Skeletal muscle tissue (tissue), 4 donors: ENCODE data around the gene NXPH2. TPM values are rescaled to one million over a fixed set of nuclear protein-coding genes. Genes with fewer than 3 reads are reported as not detected.
"Not testable (repeated sequence)": the region's sequence is repeated elsewhere in the genome, so short reads cannot be mapped to it uniquely, and the experiment has no call there.

Experiments used
- H3K27ac ChIP-seq: one replicate; pipeline ENCODE4 v1.7.0; 2013; ENCODE audit warnings: mild to moderate bottlenecking, low read depth, low read length, inconsistent platforms
- H3K27me3 ChIP-seq, 3 donors: one replicate each; pipeline ENCODE4 v1.7.0; 2013; ENCODE audit warnings: low read length in 3 of 3; ENCODE audit not compliant: control insufficient read depth in 3 of 3, insufficient read depth in 3 of 3
- H3K36me3 ChIP-seq, 3 donors: one replicate each; pipeline ENCODE4 v1.7.0; 2013; ENCODE audit warnings: low read length in 3 of 3; ENCODE audit not compliant: control insufficient read depth in 3 of 3, insufficient read depth in 3 of 3
- H3K4me1 ChIP-seq, 3 donors: one replicate each; pipeline ENCODE4 v1.7.0; 2013; ENCODE audit warnings: low read length in 3 of 3, mild to moderate bottlenecking in 3 of 3; ENCODE audit not compliant: control insufficient read depth in 3 of 3, insufficient read depth in 3 of 3
- H3K4me3 ChIP-seq, 3 donors: one replicate each; pipeline ENCODE4 v1.7.0; 2013; ENCODE audit warnings: low read length in 3 of 3
- H3K9ac ChIP-seq, 3 donors: one replicate each; pipeline ENCODE4 v1.7.0; 2013; ENCODE audit warnings: low read length in 3 of 3, mild to moderate bottlenecking in 3 of 3, moderate library complexity in 2 of 3, low read depth in 1 of 3
- H3K9me3 ChIP-seq, 3 donors: one replicate each; pipeline ENCODE4 v1.7.0; 2013; ENCODE audit warnings: low read length in 3 of 3; ENCODE audit not compliant: control insufficient read depth in 3 of 3
- total RNA-seq: library from RNA; depleted of rRNA; stranded (reverse); fragments of >200 nt; gene quantifications from one replicate; pipeline ENCODE4 v1.2.3, GENCODE V29; 2014
- donor health status: Osteomylitis.

Gene NXPH2
- total RNA-seq, 1 donor from 2014 or later: 9.4 TPM

DNA sequence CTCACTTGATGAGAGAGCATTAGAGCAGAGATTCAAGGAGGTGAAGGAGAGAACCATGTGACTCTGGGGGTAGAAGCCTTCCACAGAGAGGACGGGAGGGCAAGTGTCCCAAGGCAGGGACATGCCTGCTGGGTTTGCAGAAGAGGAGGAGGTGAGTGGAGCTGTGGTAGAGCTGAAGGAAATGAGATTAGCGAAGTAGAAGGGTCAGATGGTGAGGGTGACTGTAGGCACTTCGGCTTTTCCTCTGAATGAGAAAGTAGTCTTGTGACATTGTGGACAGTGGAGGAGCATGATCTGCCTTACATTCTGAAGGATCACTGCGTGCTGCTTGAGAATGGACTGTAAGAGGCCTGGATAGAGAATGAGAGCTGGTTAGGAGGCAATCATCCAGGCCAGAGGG is 126.0 kb downstream of the NXPH2 start:
- Histone ChIP-seq H3K4me1 (no peaks in the 10 kb centered on the region), H3K27ac (no peak overlapping the region), H3K9me3 (no peaks in the 10 kb centered on the region)

DNA sequence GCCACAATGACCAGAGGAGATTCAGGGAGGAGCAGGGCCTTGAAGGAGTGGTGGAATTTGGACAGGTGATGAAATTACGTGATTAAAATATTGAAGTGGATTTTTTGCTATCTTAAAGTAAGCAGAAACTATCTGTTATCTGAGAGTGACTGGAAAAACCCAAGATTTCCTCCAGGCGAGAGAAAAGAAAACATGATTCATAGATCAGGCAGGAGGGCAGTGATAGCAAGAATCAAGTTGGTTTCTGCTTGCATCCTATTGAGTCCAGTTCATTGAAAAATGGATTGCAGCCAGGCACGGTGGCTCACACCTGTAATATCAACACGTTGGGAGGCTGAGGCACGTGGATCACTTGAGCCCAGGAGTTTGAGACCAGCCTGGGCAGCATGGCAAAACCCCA is 127.8 kb downstream of the NXPH2 start:
- no peak overlapping the region for H3K27ac ChIP-seq
- no peaks in the 10 kb centered on the region for H3K27me3 ChIP-seq
- no peaks in the 10 kb centered on the region for H3K4me1 ChIP-seq
- H3K9me3 ChIP-seq: no peaks in the 10 kb centered on the region
- H3K36me3 ChIP-seq: no peaks in the 10 kb centered on the region
- H3K9ac ChIP-seq: no peak overlapping the region
- no peak overlapping the region for H3K4me3 ChIP-seq

More for the DNA sequence above, 126.0 kb downstream of the NXPH2 start:
- H3K36me3 ChIP-seq: no peaks in the 10 kb centered on the region
- H3K4me3 ChIP-seq: no peak overlapping the region
- H3K27me3 ChIP-seq: no peaks in the 10 kb centered on the region
- H3K9ac ChIP-seq: no peak overlapping the region

DNA sequence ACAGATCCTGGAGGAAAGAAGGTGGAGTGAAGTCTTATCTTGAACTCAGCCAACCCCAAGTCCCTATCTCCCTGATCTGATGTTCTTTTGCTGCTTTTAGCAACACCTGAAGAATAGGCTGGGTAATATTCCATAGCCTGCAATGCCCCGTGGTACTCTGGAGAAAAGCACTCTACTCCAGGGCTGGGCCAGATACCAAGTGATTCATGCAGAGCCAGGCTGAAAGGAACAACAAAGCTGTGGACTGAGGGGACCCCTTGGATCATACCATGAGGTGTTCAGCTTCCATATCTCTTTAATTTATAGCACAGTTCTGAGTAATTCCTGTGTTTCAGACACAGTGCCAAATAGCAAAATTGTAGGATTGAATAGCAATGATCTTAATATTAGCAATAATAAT is 130.6 kb downstream of the NXPH2 start:
- Histone ChIP-seq H3K9me3 (no peaks in the 10 kb centered on the region), H3K9ac (no peak overlapping the region), H3K27ac (no peak overlapping the region), H3K4me1 (no peaks in the 10 kb centered on the region), H3K4me3 (no peak overlapping the region), H3K36me3 (no peaks in the 10 kb centered on the region), H3K27me3 (no peaks in the 10 kb centered on the region)

DNA sequence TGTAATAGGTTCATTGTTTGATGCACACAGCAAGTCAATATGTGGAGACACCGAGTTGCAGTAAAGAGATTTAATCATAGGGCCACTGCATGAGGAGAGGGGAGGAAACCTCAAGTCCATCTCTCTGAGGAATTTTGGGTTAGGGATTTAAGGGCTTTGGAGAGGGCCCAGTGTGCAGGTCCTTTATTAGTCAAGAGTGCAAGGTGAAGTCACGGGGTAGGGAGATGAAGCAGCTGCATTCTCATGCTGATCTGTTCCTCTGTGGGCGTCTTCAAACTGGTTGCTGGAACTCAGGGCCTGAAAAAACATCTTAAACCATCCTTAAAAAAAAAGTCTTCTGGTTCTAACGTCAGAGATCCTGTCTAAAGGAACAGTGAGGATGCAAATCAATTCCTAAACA is 131.6 kb downstream of the NXPH2 start:
- H3K36me3 ChIP-seq: no peaks in the 10 kb centered on the region
- no peak overlapping the region for H3K4me3 ChIP-seq
- H3K9ac ChIP-seq: no peak overlapping the region
- no peaks in the 10 kb centered on the region for H3K9me3 ChIP-seq
- H3K27ac ChIP-seq: no peak overlapping the region
- H3K27me3 ChIP-seq: no peaks in the 10 kb centered on the region
- H3K4me1 ChIP-seq: no peaks in the 10 kb centered on the region

DNA sequence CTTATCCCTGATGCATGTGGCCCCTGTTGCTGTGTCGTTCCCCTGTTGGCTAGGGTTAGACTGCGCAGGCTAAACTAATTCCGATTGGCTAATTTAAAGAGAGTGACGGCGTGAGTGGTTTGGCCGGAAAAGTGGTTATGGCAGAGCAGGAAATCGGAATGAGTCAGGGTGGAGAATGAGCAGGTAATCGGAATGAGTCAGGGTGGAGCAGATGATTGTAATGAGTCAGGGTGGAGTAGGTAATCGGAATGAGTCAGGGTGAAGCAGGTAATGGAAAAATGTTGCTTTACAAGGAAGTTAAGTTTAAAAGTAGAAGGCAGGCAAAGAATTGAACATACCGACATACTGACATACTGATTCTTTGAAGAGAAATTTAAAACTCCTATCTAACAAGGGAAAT is 135.4 kb downstream of the NXPH2 start:
- not testable (repeated sequence) for H3K9ac ChIP-seq, H3K4me1 ChIP-seq, H3K4me3 ChIP-seq, H3K27ac ChIP-seq, H3K9me3 ChIP-seq, H3K36me3 ChIP-seq, H3K27me3 ChIP-seq

DNA sequence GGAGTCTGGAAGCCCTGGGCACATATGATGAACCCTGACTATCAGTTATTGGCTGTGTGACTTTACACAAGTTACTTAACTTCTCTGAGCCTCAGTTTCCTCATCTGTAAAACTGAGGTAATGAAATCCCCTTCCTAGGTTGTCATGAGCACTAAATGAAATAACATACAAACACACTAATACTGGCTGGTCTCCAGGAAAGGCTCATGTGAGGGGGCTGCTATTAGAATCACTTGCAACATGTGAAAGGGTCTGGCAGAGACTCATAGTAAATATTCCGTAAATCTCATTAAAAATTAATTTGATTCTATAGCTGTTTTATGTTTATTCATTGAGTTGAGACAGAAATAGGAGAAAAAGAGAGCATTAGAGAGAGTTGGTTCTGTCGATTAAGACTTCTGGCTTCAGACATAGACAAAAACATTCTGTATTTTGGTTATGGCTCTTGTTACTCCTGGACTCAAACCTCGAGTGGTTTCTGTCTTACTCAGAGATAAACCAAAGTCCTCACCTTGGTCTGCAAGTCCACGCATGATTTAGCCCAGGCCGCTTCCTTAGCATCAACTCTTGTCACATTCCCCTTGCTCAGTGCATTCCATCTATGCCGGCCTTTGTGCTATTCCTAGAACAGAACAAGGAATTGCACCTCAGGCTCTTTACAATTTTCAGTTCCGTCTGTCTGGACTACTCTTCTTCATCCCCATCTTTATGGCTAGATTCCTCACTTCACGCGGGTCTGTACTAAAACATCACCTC is 139.1 kb downstream of the NXPH2 start:
- Histone ChIP-seq H3K9me3 (no peaks in the 10 kb centered on the region), H3K36me3 (no peaks in the 10 kb centered on the region), H3K9ac (no peak overlapping the region), H3K27me3 (no peaks in the 10 kb centered on the region), H3K27ac (no peak overlapping the region), H3K4me3 (no peak overlapping the region), H3K4me1 (no peaks in the 10 kb centered on the region)

DNA sequence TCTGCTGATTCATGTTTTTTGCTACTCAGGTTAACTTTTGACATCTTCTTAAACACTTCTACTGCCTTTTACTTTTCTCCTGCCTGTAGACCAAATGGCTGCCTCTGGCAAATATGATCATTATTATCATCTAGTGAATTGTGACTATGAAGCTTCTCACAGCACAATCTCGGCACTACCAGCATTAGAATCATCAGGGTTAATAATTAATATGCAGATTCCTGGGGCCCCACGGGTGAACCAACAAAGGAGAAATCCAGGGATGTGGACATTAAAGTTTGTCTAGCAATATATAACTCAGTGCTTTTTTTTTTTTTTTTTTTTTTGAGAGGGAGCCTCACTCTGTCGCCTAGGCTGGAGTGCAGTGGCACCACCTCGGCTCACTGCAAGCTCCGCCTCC is 142.5 kb downstream of the NXPH2 start:
- Histone ChIP-seq H3K4me1 (no peaks in the 10 kb centered on the region), H3K9ac (no peak overlapping the region), H3K4me3 (no peak overlapping the region), H3K9me3 (peaks cover 0 to 5% (median 0%) of the 10 kb centered on the region in 3 donors), H3K27ac (no peak overlapping the region), H3K27me3 (no peaks in the 10 kb centered on the region), H3K36me3 (no peaks in the 10 kb centered on the region)

DNA sequence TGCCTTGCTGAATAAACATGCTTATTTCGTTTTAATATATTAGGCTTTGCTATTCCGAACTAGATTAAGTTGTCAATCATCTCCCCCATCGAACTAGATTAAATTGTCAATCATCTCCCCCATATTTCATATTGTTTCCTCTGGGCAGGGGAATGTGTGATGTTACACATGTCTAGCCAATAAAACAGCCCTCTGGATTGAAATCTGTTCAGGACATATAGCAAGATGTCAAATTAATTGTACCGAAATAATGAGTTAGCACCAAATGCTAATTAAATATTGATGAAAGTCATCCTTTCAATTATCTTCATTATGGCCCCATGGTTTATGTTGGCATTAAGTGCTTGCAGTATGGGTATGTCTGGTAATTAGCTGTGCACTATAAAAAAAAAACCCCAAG is 143.1 kb downstream of the NXPH2 start:
- H3K9ac ChIP-seq: no peak overlapping the region
- H3K27me3 ChIP-seq: no peaks in the 10 kb centered on the region
- H3K9me3 ChIP-seq: peaks cover 0 to 5% (median 0%) of the 10 kb centered on the region in 3 donors
- H3K4me1 ChIP-seq: no peaks in the 10 kb centered on the region
- H3K36me3 ChIP-seq: no peaks in the 10 kb centered on the region
- no peak overlapping the region for H3K27ac ChIP-seq
- no peak overlapping the region for H3K4me3 ChIP-seq

DNA sequence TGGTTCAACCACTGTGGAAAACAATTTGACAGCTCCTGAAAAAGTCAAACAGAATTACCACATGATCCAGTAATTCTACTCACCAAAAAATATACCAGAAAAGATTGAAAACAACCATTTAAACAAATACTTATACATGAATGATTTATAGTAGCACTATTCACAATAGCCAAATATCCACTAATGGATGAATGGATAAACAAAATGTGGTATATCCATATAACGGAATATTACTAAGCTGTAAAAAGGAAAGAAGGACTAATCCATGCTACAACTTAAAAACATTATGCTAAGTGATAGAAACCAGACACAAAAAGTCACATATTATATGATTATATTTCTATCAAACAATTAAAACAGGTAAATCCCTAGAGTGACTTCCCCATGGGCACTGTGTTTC is 147.1 kb downstream of the NXPH2 start:
- no peak overlapping the region for H3K9ac ChIP-seq
- no peak overlapping the region for H3K27ac ChIP-seq
- H3K4me3 ChIP-seq: no peak overlapping the region
- peaks cover 0 to 5% (median 0%) of the 10 kb centered on the region in 3 donors for H3K9me3 ChIP-seq
- no peaks in the 10 kb centered on the region for H3K27me3 ChIP-seq
- H3K4me1 ChIP-seq: no peaks in the 10 kb centered on the region
- no peaks in the 10 kb centered on the region for H3K36me3 ChIP-seq

DNA sequence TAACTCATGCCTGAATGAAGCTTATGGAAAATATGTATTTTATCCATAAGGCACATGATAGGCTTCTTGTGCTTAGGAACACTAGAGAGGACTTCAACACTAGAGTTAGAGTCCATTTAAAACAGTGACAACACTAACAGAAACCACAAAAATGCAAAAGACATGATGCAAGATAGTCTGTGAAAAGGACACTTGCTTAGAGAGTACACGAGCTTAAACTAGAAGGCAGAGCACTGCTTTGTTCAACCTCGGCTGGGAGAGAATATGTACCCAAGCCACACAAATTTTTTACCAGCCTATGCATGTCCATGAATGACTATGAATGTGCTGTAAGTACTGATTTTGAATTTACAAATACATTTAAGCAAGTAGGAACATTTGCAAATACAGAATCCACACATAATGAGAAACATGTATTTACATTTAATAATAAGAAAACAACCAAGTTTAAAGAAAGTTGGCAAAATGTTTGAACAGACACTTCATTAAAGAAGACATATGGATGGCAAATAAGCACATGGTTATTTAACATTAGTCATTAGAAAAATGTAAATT is 148.0 kb downstream of the NXPH2 start:
- H3K27me3 ChIP-seq: no peaks in the 10 kb centered on the region

More for the DNA sequence above, 148.0 kb downstream of the NXPH2 start:
- H3K9ac ChIP-seq: no peak overlapping the region
- H3K4me3 ChIP-seq: no peak overlapping the region
- H3K4me1 ChIP-seq: no peaks in the 10 kb centered on the region
- H3K36me3 ChIP-seq: no peaks in the 10 kb centered on the region
- no peak overlapping the region for H3K27ac ChIP-seq
- peaks cover 0 to 5% (median 0%) of the 10 kb centered on the region in 3 donors for H3K9me3 ChIP-seq
